Neural cell (in vitro differentiated cells): ENCODE measurements around the gene TMEM106A. TPM values are rescaled to one million over a fixed set of nuclear protein-coding genes. Genes with fewer than 3 reads are reported as not detected.

Experiments used
- H2AFZ ChIP-seq: fragments of 200-600, 300-800 bp; sonication (generic), shearing (Covaris generic); 2 replicates; pipeline ENCODE4 v1.6.0; 2014; ENCODE audit warnings: low read depth, mild to moderate bottlenecking, antibody characterized with exemption, low read length, moderate library complexity
- H3F3A ChIP-seq: fragments of 200-600 bp; shearing (Covaris generic); 2 replicates; pipeline ENCODE4 v1.6.1; 2016; ENCODE audit warnings: mild to moderate bottlenecking, moderate library complexity, mixed read lengths, antibody characterized with exemption, low read length; ENCODE audit not compliant: insufficient read depth, poor library complexity, severe bottlenecking
- H3K27ac ChIP-seq: fragments of 200-600, 300-800 bp; sonication (generic), shearing (Covaris generic); 2 replicates; pipeline ENCODE4 v1.5.1; 2014; ENCODE audit warnings: mild to moderate bottlenecking, low read length, moderate library complexity
- H3K27me3 ChIP-seq: fragments of 300-800, 200-600 bp; sonication (generic), shearing (Covaris generic); 2 replicates; pipeline ENCODE4 v1.6.0; 2014; ENCODE audit warnings: mild to moderate bottlenecking, low read depth, low read length, moderate library complexity; ENCODE audit not compliant: insufficient read depth
- H3K36me3 ChIP-seq: fragments of 300-800, 200-600 bp; sonication (generic), shearing (Covaris generic); 2 replicates; pipeline ENCODE4 v1.5.1; 2014; ENCODE audit warnings: mild to moderate bottlenecking, antibody characterized with exemption, low read length, moderate library complexity; ENCODE audit not compliant: insufficient read depth
- H3K4me2 ChIP-seq: fragments of 300-800, 200-600 bp; sonication (generic), shearing (Covaris generic); 2 replicates; pipeline ENCODE4 v1.6.0; 2014; ENCODE audit warnings: mild to moderate bottlenecking, low read length
- H3K4me3 ChIP-seq: fragments of 300-800, 200-600 bp; sonication (generic), shearing (Covaris generic); 2 replicates; pipeline ENCODE4 v1.5.1; 2014; ENCODE audit warnings: mild to moderate bottlenecking, low read length, moderate library complexity
- H3K79me2 ChIP-seq: fragments of 200-600 bp; shearing (Covaris generic); replicated peaks from 2 replicates; pipeline ENCODE4 v1.6.0; 2014; ENCODE audit warnings: mild to moderate bottlenecking, low read length, moderate library complexity; ENCODE audit not compliant: insufficient read depth
- H3K9ac ChIP-seq: fragments of 300-800, 200-600 bp; sonication (generic), shearing (Covaris generic); 2 replicates; pipeline ENCODE4 v1.6.1; 2016; ENCODE audit warnings: mild to moderate bottlenecking, low read length, mixed read lengths
- H3K9me2 ChIP-seq: fragments of 200-600 bp; shearing (Covaris generic); 2 replicates; pipeline ENCODE4 v1.6.1; 2016; ENCODE audit warnings: mild to moderate bottlenecking, low read length, mixed read lengths; ENCODE audit not compliant: insufficient read depth
- H3K9me3 ChIP-seq: fragments of 200-600, 300-800 bp; sonication (generic), shearing (Covaris generic); 2 replicates; pipeline ENCODE4 v1.6.1; 2016; ENCODE audit warnings: mild to moderate bottlenecking, mixed run types, low read length, moderate library complexity, mixed read lengths
- H4K20me1 ChIP-seq: fragments of 200-600 bp; shearing (Covaris generic); 2 replicates; pipeline ENCODE4 v1.6.1; 2016; ENCODE audit warnings: mild to moderate bottlenecking, mixed run types; ENCODE audit not compliant: insufficient read depth
- EP300 ChIP-seq: fragments of 450-650 bp; conservative IDR thresholded peaks from 2 replicates; pipeline ENCODE4 v1.6.1; 2014; ENCODE audit warnings: antibody characterized with exemption, mild to moderate bottlenecking, moderate library complexity; ENCODE audit not compliant: poor library complexity, severe bottlenecking
- EZH2 ChIP-seq: fragments of 200-600, 300-800 bp; shearing (Covaris generic), sonication (generic); IDR thresholded peaks from 2 replicates; pipeline ENCODE4 v1.6.1; 2014; ENCODE audit warnings: antibody characterized with exemption, low read length, borderline replicate concordance, mild to moderate bottlenecking; ENCODE audit not compliant: insufficient read depth, poor library complexity, severe bottlenecking
- MXI1 ChIP-seq: fragments of 450-650 bp; conservative IDR thresholded peaks from 2 replicates; pipeline ENCODE4 v1.6.1; 2014; ENCODE audit warnings: antibody characterized with exemption, mild to moderate bottlenecking; ENCODE audit not compliant: poor library complexity, severe bottlenecking
- RAD21 ChIP-seq: fragments of 450-650 bp; conservative IDR thresholded peaks from 2 replicates; pipeline ENCODE4 v1.6.1; 2014; ENCODE audit warnings: antibody characterized with exemption, mild to moderate bottlenecking, moderate library complexity
- TAF1 ChIP-seq: IDR thresholded peaks from 2 replicates; pipeline ENCODE4 v1.6.1; 2012; ENCODE audit warnings: low read depth
- polyA plus RNA-seq: library from polyadenylated mRNA; depleted of rRNA; stranded (reverse); fragments of >200 nt; gene quantifications from 2 replicates; pipeline ENCODE4 v1.2.3, GENCODE V29; 2014
- TF ChIP-seq, protein P1 (sequence below): fragments of 450-650 bp; IDR thresholded peaks from 2 replicates; pipeline ENCODE4 v1.5.1; 2014; ENCODE audit warnings: antibody characterized with exemption, mild to moderate bottlenecking, moderate library complexity; ENCODE audit not compliant: poor library complexity, severe bottlenecking
- TF ChIP-seq, protein P2 (sequence below): IDR thresholded peaks from 2 replicates; pipeline ENCODE4 v1.6.1; 2012; ENCODE audit warnings: borderline replicate concordance

TMEM106A gene
- polyA plus RNA-seq, 1 donor from 2014 or later, result not detected

DNA sequence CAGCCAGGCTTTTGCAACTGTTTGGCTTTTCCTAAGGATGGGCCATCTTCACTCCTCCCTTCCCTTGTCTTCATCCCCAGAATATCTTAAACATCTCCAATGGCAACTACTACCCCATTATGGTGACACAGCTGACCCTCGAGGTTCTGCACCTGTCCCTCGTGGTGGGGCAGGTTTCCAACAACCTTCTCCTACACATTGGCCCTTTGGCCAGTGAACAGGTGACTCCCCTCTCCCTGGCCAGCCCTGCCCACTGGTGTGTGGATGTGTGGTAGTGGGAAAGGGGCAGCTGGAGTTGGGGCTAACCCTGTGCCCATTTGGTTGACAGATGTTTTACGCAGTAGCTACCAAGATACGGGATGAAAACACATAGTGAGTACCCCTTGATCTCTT is 4.7 kb downstream of the TMEM106A start:
- TF ChIP-seq TAF1 (no peak), MXI1 (no peak), EP300 (no peak), EZH2 (no peak)
- TF ChIP-seq, protein P1, sequence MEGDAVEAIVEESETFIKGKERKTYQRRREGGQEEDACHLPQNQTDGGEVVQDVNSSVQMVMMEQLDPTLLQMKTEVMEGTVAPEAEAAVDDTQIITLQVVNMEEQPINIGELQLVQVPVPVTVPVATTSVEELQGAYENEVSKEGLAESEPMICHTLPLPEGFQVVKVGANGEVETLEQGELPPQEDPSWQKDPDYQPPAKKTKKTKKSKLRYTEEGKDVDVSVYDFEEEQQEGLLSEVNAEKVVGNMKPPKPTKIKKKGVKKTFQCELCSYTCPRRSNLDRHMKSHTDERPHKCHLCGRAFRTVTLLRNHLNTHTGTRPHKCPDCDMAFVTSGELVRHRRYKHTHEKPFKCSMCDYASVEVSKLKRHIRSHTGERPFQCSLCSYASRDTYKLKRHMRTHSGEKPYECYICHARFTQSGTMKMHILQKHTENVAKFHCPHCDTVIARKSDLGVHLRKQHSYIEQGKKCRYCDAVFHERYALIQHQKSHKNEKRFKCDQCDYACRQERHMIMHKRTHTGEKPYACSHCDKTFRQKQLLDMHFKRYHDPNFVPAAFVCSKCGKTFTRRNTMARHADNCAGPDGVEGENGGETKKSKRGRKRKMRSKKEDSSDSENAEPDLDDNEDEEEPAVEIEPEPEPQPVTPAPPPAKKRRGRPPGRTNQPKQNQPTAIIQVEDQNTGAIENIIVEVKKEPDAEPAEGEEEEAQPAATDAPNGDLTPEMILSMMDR, result no peak
- TF ChIP-seq, protein P2, sequence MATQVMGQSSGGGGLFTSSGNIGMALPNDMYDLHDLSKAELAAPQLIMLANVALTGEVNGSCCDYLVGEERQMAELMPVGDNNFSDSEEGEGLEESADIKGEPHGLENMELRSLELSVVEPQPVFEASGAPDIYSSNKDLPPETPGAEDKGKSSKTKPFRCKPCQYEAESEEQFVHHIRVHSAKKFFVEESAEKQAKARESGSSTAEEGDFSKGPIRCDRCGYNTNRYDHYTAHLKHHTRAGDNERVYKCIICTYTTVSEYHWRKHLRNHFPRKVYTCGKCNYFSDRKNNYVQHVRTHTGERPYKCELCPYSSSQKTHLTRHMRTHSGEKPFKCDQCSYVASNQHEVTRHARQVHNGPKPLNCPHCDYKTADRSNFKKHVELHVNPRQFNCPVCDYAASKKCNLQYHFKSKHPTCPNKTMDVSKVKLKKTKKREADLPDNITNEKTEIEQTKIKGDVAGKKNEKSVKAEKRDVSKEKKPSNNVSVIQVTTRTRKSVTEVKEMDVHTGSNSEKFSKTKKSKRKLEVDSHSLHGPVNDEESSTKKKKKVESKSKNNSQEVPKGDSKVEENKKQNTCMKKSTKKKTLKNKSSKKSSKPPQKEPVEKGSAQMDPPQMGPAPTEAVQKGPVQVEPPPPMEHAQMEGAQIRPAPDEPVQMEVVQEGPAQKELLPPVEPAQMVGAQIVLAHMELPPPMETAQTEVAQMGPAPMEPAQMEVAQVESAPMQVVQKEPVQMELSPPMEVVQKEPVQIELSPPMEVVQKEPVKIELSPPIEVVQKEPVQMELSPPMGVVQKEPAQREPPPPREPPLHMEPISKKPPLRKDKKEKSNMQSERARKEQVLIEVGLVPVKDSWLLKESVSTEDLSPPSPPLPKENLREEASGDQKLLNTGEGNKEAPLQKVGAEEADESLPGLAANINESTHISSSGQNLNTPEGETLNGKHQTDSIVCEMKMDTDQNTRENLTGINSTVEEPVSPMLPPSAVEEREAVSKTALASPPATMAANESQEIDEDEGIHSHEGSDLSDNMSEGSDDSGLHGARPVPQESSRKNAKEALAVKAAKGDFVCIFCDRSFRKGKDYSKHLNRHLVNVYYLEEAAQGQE, result no peak
- Histone ChIP-seq H3F3A (no peaks in the 10 kb centered on the region), H3K4me3 (no peak overlapping the region), H3K9ac (no peak overlapping the region), H3K27me3 (no peaks in the 10 kb centered on the region), H3K79me2 (no peaks in the 10 kb centered on the region), H3K9me2 (no peaks in the 10 kb centered on the region), H3K9me3 (no peaks in the 10 kb centered on the region), H3K4me2 (no peak overlapping the region), H3K36me3 (peaks cover 2% of the 10 kb centered on the region), H3K27ac (no peak overlapping the region), H4K20me1 (no peaks in the 10 kb centered on the region), H2AFZ (no peak overlapping the region)

DNA sequence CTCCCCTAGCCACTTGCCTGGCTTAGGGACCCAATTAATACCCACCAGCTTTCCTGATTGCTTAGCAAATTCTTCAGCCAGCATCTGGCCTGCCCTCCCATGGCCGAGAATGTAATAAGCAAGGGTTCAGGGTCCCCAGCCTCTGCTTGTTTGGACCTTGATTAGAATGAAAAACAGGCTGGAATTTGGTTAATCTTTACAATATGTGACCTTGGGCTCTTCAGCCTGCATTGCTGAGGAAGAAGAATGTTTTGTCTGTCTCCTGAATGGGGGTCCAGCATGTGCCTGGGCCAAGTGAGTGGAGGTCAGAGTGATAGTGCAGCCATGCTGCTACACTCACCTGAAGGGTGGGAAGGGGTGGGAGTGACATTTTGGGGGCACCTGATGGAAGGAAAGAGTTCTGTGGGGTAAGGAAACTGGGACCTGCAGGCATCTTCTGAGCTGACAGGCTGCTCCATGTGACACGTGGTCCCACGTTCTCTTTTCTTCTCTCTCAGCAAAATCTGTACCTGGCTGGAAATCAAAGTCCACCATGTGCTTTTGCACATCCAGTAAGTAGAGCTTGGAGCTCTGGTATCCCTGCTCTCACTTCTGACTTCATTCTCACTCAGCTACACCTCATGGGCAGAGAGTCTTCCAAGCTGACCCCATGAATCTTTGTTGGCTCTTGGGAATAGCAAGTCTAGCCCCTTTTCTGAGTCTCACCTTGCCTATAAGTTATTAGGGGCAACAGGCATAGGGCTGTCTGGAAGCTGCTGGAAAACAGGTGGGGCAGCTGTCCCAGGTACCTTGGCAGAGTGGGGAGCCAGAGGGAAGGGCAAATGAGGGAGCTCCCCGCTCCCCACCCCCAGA is 5.3 kb downstream of the TMEM106A start:
- Histone ChIP-seq H4K20me1 (no peaks in the 10 kb centered on the region), H3K27ac (no peak overlapping the region), H3K4me3 (no peak overlapping the region), H3K79me2 (no peaks in the 10 kb centered on the region), H3K9ac (no peak overlapping the region), H3K4me2 (no peak overlapping the region), H3K9me3 (no peaks in the 10 kb centered on the region), H3K27me3 (no peaks in the 10 kb centered on the region), H3F3A (no peaks in the 10 kb centered on the region), H3K9me2 (no peaks in the 10 kb centered on the region), H2AFZ (no peak overlapping the region), H3K36me3 (no peaks in the 10 kb centered on the region)
- TF ChIP-seq, protein P2, result no peak
- TF ChIP-seq RAD21, result no peak
